Measurements from ENCODE around the gene MIGA2. TPM values are rescaled to one million over a fixed set of nuclear protein-coding genes. Genes with fewer than 3 reads are reported as not detected.
A peak's percentile ranks its signal among the peaks of the same experiment; 100 is the strongest.

The MIGA2 gene
- total RNA-seq, 1 donor from 2014 or later = 12.0 TPM

DNA sequence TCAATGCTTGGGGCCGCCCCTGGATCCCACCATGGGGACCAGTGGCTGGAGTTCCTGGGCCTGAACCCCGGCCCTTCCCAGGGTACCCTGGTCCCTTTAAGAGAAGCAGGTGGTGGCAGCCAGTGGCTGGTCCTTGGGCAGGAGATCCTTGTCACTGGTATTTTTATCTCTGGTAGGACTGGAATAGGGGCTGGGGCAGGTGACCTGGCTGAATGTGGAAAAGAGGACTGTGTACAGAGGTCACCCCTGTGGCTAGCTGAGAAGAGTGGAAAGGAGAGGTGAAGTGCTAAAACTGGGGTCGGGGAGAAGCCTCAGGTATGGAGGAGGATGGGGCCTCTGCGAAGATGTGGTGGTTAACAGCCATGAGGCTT lies 67.2 kb downstream of the MIGA2 start:
- peaks cover 32 to 45% (median 36%) of the 10 kb centered on the region in 3 donors for H3K36me3 ChIP-seq (ENCODE audit: control insufficient read depth in 3 of 3, insufficient read depth in 3 of 3, low read length in 3 of 3)
- H3K4me1 ChIP-seq (ENCODE audit: control insufficient read depth in 3 of 3, insufficient read depth in 3 of 3, low read length in 3 of 3) = peaks cover 33 to 51% (median 45%) of the 10 kb centered on the region in 3 donors
- H3K27ac ChIP-seq (ENCODE audit: low read depth, low read length) = peak overlapping the region; percentile 92
- peak overlapping the region; percentile 54 to 71 (median 62) for H3K9ac ChIP-seq (ENCODE audit: low read depth in 1 of 3, low read length in 3 of 3)
- peak overlapping the region; percentile 49 to 65 (median 60) for H3K4me3 ChIP-seq (ENCODE audit: low read length in 3 of 3)
- H3K27me3 ChIP-seq (ENCODE audit: control insufficient read depth in 3 of 3, insufficient read depth in 3 of 3, low read length in 3 of 3) = no peaks in the 10 kb centered on the region
- no peaks in the 10 kb centered on the region for H3K9me3 ChIP-seq (ENCODE audit: control insufficient read depth in 3 of 3, low read length in 3 of 3)

DNA sequence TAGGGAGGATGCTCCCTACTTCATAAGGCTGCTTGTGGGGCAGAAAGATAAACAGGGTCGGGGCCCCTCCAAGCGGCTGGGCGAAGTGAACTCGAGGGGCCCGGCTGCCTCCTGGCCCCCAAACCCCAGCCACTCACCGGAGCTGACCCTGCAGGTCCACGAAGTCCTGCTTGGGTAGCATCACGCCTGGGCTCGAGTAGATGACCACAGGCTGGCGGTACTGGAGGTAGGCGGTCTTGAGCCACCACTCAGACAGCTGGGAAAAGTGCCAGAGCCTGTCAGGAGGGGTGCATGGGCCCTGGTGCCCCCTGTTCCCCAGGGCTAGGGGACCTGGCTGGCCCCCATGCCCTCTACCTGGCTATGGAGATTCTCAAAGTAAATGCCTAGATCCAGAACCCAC lies 67.6 kb downstream of the MIGA2 start:
- Histone ChIP-seq H3K9ac (ENCODE audit: low read depth in 1 of 3, low read length in 3 of 3) (peak overlapping the region in 2 of 3 donors; percentile 62 to 71), H3K4me1 (ENCODE audit: control insufficient read depth in 3 of 3, insufficient read depth in 3 of 3, low read length in 3 of 3) (peaks cover 37 to 56% (median 50%) of the 10 kb centered on the region in 3 donors), H3K4me3 (ENCODE audit: low read length in 3 of 3) (peak overlapping the region; percentile 49 to 62 (median 60)), H3K27me3 (ENCODE audit: control insufficient read depth in 3 of 3, insufficient read depth in 3 of 3, low read length in 3 of 3) (no peaks in the 10 kb centered on the region), H3K9me3 (ENCODE audit: control insufficient read depth in 3 of 3, low read length in 3 of 3) (no peaks in the 10 kb centered on the region), H3K36me3 (ENCODE audit: control insufficient read depth in 3 of 3, insufficient read depth in 3 of 3, low read length in 3 of 3) (peaks cover 32 to 45% (median 36%) of the 10 kb centered on the region in 3 donors), H3K27ac (ENCODE audit: low read depth, low read length) (peak overlapping the region; percentile 92)

DNA sequence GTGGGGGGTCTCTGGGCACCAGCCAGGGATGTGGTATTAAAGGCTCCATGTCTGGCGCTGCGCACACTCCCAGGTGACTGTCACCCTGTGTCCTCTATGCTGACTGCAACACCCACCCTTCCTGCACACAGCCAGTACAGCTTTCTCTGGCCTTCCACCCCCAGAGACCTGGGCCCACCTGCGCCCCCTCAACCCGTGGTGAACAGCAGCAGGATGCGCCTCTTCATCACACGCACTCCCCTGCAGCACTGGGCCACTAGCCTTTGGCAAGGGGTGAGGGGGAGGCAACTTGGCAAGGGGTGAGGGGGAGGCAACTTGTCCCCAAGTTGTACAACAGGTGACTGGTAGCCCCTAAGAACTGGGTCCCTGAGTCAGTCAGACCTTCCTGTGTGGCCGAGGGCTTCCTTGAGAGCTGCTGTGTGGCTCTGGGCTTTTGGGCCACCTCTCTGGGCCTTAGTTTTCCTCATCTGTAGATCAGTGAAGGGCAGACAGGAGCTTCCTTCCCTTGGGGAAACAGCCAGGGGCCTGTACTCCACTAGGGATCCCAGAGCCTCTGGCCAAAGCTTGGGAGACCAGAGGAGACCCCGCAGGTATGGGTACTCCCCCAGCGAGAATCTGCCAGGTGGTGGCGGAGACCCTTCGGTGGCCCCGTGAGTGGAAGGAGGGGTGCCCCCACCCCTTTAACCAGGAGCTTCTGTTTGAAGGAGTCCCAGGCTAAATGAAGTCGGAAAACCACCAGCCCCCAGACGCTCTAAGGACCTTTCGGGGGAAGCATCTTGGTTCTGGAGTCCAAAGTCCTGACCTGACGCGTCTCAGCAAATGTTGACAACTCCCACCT lies 69.7 kb downstream of the MIGA2 start:
- Histone ChIP-seq H3K4me1 (ENCODE audit: control insufficient read depth in 3 of 3, insufficient read depth in 3 of 3, low read length in 3 of 3) (peaks cover 46 to 72% (median 58%) of the 10 kb centered on the region in 3 donors), H3K27ac (ENCODE audit: low read depth, low read length) (no peak overlapping the region), H3K4me3 (ENCODE audit: low read length in 3 of 3) (no peak overlapping the region), H3K27me3 (ENCODE audit: control insufficient read depth in 3 of 3, insufficient read depth in 3 of 3, low read length in 3 of 3) (no peaks in the 10 kb centered on the region), H3K9ac (ENCODE audit: low read depth in 1 of 3, low read length in 3 of 3) (peak overlapping the region in 1 of 3 donors; percentile 64), H3K36me3 (ENCODE audit: control insufficient read depth in 3 of 3, insufficient read depth in 3 of 3, low read length in 3 of 3) (peaks cover 15 to 29% (median 22%) of the 10 kb centered on the region in 3 donors), H3K9me3 (ENCODE audit: control insufficient read depth in 3 of 3, low read length in 3 of 3) (no peaks in the 10 kb centered on the region)

DNA sequence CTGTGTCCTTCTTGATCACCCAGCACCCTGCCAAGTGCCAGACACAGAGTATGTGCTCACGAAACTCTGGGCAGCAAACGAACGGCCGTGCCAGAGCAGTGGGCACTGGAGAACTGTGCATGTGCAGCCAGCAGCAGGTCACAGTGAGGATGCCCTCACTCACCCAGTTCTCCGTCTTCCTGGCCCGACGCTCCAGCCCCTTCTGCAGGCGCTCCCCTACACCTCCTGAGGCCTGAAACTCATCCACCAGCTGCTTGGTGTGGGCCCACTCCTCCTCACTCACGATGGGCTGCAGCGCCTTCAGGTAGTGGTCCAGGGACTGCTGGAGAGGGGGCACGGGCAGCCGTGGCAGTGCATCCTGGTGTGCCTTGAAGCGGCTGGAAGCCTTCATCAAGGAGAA lies 71.2 kb downstream of the MIGA2 start:
- Histone ChIP-seq H3K9me3 (ENCODE audit: control insufficient read depth in 3 of 3, low read length in 3 of 3) (no peaks in the 10 kb centered on the region), H3K36me3 (ENCODE audit: control insufficient read depth in 3 of 3, insufficient read depth in 3 of 3, low read length in 3 of 3) (peaks cover 13 to 17% (median 17%) of the 10 kb centered on the region in 3 donors), H3K4me1 (ENCODE audit: control insufficient read depth in 3 of 3, insufficient read depth in 3 of 3, low read length in 3 of 3) (peaks cover 50 to 79% (median 59%) of the 10 kb centered on the region in 3 donors), H3K27me3 (ENCODE audit: control insufficient read depth in 3 of 3, insufficient read depth in 3 of 3, low read length in 3 of 3) (no peaks in the 10 kb centered on the region), H3K9ac (ENCODE audit: low read depth in 1 of 3, low read length in 3 of 3) (peak overlapping the region; percentile 33 to 94 (median 48)), H3K27ac (ENCODE audit: low read depth, low read length) (peak overlapping the region; percentile 95), H3K4me3 (ENCODE audit: low read length in 3 of 3) (no peak overlapping the region)

DNA sequence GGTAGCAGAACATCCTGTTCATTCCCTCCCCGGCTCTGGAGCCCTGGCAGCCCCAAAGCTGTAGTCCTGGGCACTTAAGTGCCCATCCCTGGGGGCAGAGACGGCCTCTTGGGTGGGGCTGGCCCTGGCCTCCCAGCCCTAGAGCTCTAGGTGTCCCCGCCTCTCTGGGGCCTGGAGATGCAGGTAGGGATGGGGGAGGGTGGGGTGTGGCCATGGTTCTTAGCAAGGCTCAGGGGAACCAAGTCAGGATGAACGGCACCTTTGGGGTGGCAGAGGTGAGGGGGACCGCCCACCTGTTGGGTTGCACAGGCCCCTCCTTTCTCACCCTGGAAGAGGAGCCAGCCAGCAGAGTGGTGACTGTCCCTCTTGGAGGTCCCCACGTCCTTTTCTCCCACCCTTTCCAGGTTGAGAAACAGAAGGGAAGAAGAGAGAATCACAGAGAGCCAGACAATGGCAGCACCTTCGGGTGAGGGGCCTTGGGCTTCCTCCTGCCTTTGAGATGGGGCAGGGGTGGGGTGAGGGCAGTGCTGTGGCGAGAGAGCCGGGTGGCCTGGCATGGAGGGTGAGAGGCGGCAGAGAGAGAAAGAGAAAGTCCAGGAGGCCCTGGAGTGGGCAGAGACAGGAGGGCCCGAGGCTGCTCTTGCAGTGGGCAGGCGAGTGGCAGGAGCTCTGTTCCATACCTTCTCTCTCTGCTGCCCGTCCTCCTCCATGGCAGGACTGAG lies 71.8 kb downstream of the MIGA2 start:
- Histone ChIP-seq H3K36me3 (ENCODE audit: control insufficient read depth in 3 of 3, insufficient read depth in 3 of 3, low read length in 3 of 3) (peaks cover 13 to 17% (median 17%) of the 10 kb centered on the region in 3 donors), H3K4me1 (ENCODE audit: control insufficient read depth in 3 of 3, insufficient read depth in 3 of 3, low read length in 3 of 3) (peaks cover 45 to 73% (median 53%) of the 10 kb centered on the region in 3 donors), H3K27me3 (ENCODE audit: control insufficient read depth in 3 of 3, insufficient read depth in 3 of 3, low read length in 3 of 3) (no peaks in the 10 kb centered on the region), H3K27ac (ENCODE audit: low read depth, low read length) (peak overlapping the region; percentile 95), H3K4me3 (ENCODE audit: low read length in 3 of 3) (peak overlapping the region in 2 of 3 donors; percentile 18 to 61), H3K9ac (ENCODE audit: low read depth in 1 of 3, low read length in 3 of 3) (peak overlapping the region; percentile 40 to 94 (median 48)), H3K9me3 (ENCODE audit: control insufficient read depth in 3 of 3, low read length in 3 of 3) (no peaks in the 10 kb centered on the region)

DNA sequence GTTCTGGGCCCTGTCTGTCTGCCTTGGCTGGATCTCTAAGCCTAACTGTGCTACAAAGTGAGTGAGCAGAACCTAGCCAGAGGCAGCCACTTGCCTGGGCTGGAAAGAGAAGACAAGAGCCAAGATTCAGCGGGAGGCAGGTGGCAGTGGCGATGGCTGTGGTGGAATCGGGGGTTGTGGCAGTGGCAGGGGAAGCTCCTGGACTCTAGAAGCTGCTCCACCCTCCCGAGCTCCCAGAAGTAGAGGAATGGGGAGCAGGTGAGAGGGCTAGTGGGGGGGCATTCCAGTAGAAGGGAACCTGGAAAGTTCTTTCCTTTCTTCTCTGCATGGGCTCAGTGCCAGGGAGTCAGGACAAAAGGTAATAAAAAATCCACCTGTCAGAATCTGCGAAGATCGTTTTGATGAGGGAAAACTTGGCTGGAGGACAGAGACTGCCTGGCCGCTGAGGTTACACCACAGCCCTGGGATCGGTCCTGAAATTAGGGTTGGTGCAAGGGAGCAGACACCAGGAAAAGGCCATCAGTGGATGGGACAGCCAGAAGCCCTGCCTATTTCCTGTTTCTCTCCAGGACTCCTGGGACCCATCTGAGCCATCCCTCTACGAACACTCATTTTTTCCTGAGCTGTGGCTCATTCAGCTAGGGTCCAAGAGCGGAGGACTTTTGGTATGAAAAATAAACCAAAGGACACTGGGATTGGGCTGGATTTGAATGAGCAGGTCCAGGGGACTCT lies 72.5 kb downstream of the MIGA2 start:
- H3K4me1 ChIP-seq (ENCODE audit: control insufficient read depth in 3 of 3, insufficient read depth in 3 of 3, low read length in 3 of 3) = peaks cover 38 to 69% (median 45%) of the 10 kb centered on the region in 3 donors
- no peaks in the 10 kb centered on the region for H3K9me3 ChIP-seq (ENCODE audit: control insufficient read depth in 3 of 3, low read length in 3 of 3)
- H3K36me3 ChIP-seq (ENCODE audit: control insufficient read depth in 3 of 3, insufficient read depth in 3 of 3, low read length in 3 of 3) = peaks cover 13 to 17% (median 17%) of the 10 kb centered on the region in 3 donors
- H3K9ac ChIP-seq (ENCODE audit: low read depth in 1 of 3, low read length in 3 of 3) = peak overlapping the region; percentile 40 to 94 (median 55)
- H3K27ac ChIP-seq (ENCODE audit: low read depth, low read length) = peak overlapping the region; percentile 95
- no peaks in the 10 kb centered on the region for H3K27me3 ChIP-seq (ENCODE audit: control insufficient read depth in 3 of 3, insufficient read depth in 3 of 3, low read length in 3 of 3)
- peak overlapping the region; percentile 85 to 88 (median 87) for H3K4me3 ChIP-seq (ENCODE audit: low read length in 3 of 3)

DNA sequence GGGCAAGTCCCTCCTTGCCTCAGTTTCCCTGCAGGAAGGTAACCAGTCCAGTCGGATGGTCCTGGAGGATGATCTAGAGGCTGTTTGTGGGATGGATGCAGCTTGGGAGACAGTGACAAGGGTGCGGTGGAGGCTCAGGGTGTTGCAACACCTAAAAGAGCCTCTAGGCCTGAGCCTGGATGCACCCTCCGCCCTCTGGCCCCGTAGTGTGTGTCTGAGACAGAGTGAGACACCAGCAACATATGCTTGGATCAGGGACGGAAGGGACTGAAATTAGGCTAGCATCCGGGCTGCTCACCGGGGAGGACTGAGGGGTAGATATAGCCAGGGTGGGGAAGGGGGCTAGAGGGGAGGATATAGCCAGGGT lies 73.1 kb downstream of the MIGA2 start:
- Histone ChIP-seq H3K27me3 (ENCODE audit: control insufficient read depth in 3 of 3, insufficient read depth in 3 of 3, low read length in 3 of 3) (no peaks in the 10 kb centered on the region), H3K27ac (ENCODE audit: low read depth, low read length) (peak overlapping the region; percentile 95), H3K36me3 (ENCODE audit: control insufficient read depth in 3 of 3, insufficient read depth in 3 of 3, low read length in 3 of 3) (peaks cover 13 to 17% (median 17%) of the 10 kb centered on the region in 3 donors), H3K4me3 (ENCODE audit: low read length in 3 of 3) (peak overlapping the region; percentile 85 to 88 (median 87)), H3K9me3 (ENCODE audit: control insufficient read depth in 3 of 3, low read length in 3 of 3) (no peaks in the 10 kb centered on the region), H3K9ac (ENCODE audit: low read depth in 1 of 3, low read length in 3 of 3) (peak overlapping the region; percentile 13 to 94 (median 55)), H3K4me1 (ENCODE audit: control insufficient read depth in 3 of 3, insufficient read depth in 3 of 3, low read length in 3 of 3) (peaks cover 35 to 65% (median 40%) of the 10 kb centered on the region in 3 donors)

DNA sequence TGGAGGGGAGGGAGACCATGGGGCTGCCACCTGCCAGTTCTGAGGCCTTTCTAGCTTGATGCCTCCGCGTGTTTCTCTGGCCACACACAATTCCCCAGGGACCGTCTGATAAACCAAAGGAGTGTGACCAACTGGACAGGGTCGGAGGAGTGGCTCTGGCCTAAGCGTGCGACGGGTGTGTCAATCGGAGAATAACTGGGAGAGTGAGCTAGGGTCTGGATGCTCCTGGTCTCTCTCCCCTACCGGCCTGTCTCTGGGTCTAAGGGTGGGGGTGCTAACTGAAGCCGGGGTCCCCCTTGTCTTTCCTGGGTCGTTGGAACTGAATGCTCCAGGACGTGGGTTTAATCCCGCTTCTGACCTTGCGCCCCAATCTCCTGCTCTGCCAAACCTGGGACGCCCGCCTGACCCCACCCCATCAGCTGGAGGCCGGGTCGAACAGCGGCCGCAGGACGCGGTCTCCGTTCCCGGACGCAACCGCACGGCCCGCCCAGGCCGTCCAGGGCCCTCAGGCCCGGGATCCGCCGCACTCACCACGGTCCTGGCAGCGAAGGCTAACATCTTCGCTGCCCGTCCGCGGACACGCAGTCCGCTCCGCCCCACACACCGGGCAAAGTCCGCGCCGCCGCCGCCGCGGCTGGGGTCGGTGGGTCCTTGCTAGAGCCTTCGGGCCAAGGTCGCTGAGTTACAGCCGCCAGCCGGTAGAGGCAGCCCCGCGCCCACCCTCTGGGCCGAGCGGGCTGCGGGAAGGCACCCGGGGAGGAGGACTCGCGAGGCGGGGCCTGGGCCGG lies 73.7 kb downstream of the MIGA2 start:
- Histone ChIP-seq H3K36me3 (ENCODE audit: control insufficient read depth in 3 of 3, insufficient read depth in 3 of 3, low read length in 3 of 3) (peaks cover 13 to 17% (median 17%) of the 10 kb centered on the region in 3 donors), H3K4me1 (ENCODE audit: control insufficient read depth in 3 of 3, insufficient read depth in 3 of 3, low read length in 3 of 3) (peaks cover 40 to 68% (median 42%) of the 10 kb centered on the region in 3 donors), H3K9ac (ENCODE audit: low read depth in 1 of 3, low read length in 3 of 3) (peak overlapping the region; percentile 91 to 94 (median 92)), H3K9me3 (ENCODE audit: control insufficient read depth in 3 of 3, low read length in 3 of 3) (no peaks in the 10 kb centered on the region), H3K4me3 (ENCODE audit: low read length in 3 of 3) (peak overlapping the region; percentile 85 to 88 (median 87)), H3K27me3 (ENCODE audit: control insufficient read depth in 3 of 3, insufficient read depth in 3 of 3, low read length in 3 of 3) (no peaks in the 10 kb centered on the region), H3K27ac (ENCODE audit: low read depth, low read length) (peak overlapping the region; percentile 95)
